GM12878 (cell line): ENCODE results near the gene KLRD1.
"Not testable (repeated sequence)": the region's sequence is repeated elsewhere in the genome, so short reads cannot be mapped to it uniquely, and the experiment has no call there.

ENCODE experiments used
- EP300 ChIP-seq, 2 experiments: fragments of 150-350 bp in 1 of 2; IDR thresholded peaks; 2 replicates each; pipeline ENCODE4 v1.6.1; 2011 to 2012; ENCODE audit warnings: low read depth in 2 of 2, low read length in 2 of 2, borderline replicate concordance in 1 of 2, improper control_type of control experiment in 1 of 2, inconsistent platforms in 1 of 2; ENCODE audit not compliant: control insufficient read depth in 1 of 2
- POLR2AphosphoS5 ChIP-seq: IDR thresholded peaks from 2 replicates; pipeline ENCODE4 v1.6.1; 2011; ENCODE audit warnings: mild to moderate bottlenecking, low read length, inconsistent platforms
- SIX5 ChIP-seq: IDR thresholded peaks from 2 replicates; pipeline ENCODE4 v1.6.1; 2011; ENCODE audit warnings: mild to moderate bottlenecking, low read depth, low read length, moderate library complexity; ENCODE audit not compliant: severe bottlenecking

GRCh38 chr12:10367714-10368113 is 60.0 kb downstream of the KLRD1 start:
- TF ChIP-seq EP300 (IDR thresholded peaks at IDR 0.05; ENCODE audit: borderline replicate concordance in 1 of 2, control insufficient read depth in 1 of 2, low read depth in 2 of 2, low read length in 2 of 2); POLR2AphosphoS5; SIX5: not testable (repeated sequence)
